SIG-M5 treated with dmso at 0.1 percent for 504 hours (cell line): ENCODE data around the gene OGFR.

Experiments
- DNase-seq: peaks from one replicate; lab custom pipeline; 2025; ENCODE audit not compliant: unreplicated experiment; lab: John Stamatoyannopoulos, UW

Gene OGFR

DNA sequence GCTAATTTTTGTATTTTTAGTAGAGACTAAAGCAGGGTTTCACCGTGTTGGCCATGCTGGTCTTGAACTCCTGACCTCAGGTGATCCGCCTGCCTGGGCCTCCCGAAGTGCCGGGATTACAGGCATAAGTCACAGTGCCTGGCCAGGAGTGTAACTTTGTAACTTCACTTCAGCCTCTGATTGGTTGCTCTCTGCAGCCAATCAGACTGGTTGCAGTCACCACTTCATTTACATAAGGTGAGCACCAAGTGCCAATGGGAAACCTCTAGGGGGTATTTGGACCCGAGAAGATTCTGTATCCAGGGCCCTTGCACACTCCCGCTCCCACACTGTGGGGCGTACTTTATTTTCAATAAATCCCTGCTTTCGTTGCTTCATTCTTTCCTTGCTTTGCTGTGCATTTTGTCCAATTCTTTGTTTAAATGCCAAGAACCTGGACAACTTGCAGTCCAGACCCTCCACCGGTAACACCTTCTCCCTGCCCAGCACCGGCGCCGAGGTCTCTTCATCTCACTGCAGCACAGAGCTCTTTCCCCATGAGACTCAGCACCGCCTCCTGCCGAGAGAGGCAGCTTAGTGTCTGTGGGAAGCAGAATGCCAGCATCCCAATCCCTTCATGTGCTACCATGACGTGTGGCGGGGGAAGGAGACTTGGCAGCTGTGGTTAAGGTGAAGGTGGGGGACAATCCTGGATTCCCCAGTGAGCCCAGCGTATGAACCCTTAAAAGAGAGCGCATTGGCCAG, 22.3 kb upstream of the OGFR start:
- DNase-seq = no peak

DNA sequence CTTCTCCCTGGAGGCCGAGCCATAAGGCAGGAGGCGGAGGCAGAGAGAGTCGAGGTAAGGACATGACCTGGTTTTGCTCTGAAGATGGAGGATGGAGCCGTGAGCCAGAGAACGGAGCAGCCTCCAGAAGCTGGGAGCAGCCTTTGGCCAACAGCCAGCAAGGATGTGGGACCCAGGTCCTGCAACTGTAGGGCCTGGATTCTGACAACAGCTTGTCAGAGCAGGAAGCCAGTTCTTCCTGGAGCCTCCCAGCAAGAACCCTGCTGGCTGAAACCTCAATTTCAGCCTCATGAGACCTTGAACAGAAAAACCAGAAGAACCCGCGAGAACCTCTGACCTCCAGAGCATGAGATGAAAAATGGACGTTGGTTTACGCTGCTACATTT, 21.7 kb upstream of the OGFR start:
- no peak for DNase-seq

DNA sequence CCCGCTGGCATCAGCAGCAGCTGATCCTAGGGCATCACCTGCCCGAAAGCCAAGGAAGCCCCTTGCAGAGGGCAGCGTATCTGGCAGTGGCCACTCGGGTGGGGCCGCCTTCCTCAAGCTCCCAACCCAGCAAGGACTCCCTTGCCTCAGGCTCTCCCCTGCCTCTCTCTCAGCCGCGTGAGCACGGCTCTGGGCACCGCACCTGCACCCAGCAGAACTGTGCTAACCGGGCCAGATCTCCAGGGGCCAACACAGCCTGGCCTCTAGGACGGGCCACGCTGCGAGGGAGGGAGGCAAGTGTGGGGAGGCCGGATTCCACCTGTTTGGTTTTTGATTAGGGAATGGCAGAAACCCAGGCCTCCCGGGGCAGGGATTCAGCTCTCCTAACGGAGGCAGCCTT, 20.1 kb upstream of the OGFR start:
- DNase-seq = no peak

- no peak for DNase-seq
Measured at GRCh38 chr20:62785393-62785792, 19.2 kb upstream of the OGFR start.

- no peak for DNase-seq
Measured at GRCh38 chr20:62786157-62786556, 18.5 kb upstream of the OGFR start.

- DNase-seq = no peak
Measured at GRCh38 chr20:62787321-62787720, 17.3 kb upstream of the OGFR start.

DNA sequence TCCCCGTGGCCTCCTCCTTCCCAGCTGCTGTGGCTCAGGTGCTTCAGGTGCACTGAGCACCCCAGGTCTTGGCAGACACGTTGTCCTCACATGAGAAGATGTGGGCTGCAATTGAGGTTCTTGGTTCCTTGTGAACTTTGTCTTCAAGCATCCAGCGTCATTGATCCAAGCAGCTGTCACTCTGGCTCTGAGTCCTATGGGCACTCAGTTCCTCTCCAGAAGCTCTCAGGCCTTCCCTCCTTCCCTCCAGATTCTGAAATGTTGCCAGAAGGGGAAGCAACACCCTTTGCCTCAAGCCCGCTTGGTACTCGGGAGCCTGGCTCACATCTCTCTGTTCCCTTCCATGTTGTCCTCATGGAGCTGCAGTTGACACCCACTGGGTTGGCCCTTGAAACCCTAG, 16.8 kb upstream of the OGFR start:
- DNase-seq = no peak

GRCh38 chr20:62788607-62789006, 16.0 kb upstream of the OGFR start:
- no peak for DNase-seq

DNA sequence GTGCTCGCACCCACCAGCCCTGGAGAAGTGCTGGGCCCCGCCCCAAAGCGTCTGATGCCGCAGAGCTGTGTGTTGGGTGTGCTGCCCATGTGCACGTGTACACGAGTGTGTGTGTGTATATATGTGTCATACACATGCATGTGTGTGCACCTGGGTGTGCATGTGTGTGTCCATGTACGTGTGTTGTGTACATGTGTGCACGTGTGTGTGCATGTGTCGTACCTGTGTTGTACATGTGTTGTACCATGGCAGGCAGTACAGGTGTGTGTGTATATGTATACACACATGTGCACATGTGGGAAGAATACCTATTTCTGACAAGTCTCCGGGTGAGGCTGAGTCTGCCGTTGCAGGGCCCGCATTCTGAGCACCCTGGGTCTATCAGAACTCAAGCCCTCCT, 14.6 kb upstream of the OGFR start:
- DNase-seq = no peak

DNA sequence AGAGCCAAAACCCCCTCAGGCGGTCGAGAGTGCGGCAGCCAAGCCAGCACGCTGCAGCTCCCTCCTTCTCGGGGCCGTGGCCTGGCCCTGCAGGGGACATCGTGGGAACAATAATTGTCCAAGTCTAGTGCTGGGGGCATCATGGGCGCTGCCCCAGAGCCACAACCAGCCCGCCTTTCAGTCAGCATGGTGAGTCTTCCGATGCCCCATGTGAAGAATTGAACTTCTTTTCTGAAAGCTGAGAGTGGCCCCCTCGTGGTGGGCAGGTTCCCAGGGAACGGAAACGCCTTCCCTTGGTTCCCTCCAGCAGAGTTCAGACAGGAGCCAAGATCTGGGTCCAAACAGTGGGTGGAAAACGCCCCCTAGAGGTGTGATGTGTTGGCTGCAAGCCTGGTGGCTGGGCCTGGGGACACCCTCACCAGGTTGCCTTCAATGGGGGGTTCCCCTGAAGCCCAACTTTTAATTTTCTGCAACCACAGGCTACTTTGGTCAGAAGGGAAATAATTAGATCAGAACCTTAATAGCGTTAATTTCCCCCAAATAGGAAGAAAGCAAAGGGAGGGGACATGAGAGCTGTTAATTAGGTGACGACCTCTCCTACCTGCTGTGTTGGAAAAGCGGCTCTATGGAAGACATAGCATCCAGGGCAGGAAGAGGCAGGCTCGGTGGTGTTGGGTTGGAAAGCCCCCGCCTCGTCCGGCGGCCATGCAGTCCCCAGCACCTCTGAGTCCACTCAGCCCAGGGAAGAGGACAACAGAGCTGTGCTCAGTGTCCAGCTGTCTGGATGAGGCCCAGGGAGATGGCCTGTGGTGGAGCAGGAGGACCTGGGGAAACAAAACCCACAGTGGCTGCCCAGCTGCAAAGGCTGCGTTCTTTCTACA, 13.1 kb upstream of the OGFR start:
- peak; percentile 96 for DNase-seq

- no peak for DNase-seq
Measured at GRCh38 chr20:62792182-62792939, 12.3 kb upstream of the OGFR start.

GRCh38 chr20:62792940-62793756, 11.5 kb upstream of the OGFR start:
- DNase-seq = no peak

DNA sequence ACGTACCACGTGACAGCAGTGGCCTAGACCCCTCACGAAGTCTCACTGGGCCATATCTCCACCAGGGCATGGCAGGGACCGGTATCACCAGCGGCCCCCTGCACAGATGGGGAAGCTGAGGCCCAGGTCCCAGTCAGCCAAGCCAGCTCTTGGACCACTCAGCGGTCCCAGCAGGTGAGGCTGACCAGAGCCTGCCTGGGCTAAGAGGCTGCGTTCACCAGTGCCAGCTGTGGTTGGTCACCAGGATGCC, 11.0 kb upstream of the OGFR start:
- no peak for DNase-seq

DNA sequence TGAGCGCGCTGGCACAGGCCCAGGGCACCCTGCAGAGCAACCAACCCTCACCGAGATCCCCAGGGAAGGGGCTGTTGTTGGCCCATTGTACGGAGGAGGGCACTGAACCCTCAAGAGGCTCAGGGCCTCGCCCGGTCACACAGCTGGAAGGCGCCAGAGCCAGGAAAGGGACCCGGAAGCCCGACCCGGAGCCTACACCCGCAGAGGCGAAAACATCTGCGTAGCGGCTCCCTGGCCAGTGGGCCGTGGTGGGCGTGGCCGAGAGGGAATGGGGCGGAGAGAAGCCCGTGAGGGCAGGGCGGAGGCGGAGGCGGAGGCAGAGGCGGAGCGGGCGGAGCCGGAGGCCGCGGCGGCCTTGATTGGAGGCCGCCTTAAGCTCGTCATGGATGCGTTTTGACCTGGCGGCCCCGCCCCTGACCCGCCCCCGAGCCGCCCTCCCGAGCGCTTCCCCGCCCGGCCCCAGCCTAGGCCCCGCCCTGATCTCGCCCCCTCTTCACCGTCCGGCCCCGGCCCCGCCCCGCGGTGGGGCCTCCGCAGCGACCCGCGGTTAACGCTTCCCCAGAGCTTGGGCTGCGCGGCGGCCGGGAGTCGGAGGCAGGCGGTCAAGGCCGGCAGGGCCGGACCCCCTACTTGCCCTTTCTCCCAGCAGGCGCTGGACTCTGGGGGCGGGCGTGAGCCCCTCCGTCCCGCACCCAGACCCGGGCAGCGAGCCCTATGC, 10.5 kb upstream of the OGFR start:
- DNase-seq = peak; percentile 95

DNA sequence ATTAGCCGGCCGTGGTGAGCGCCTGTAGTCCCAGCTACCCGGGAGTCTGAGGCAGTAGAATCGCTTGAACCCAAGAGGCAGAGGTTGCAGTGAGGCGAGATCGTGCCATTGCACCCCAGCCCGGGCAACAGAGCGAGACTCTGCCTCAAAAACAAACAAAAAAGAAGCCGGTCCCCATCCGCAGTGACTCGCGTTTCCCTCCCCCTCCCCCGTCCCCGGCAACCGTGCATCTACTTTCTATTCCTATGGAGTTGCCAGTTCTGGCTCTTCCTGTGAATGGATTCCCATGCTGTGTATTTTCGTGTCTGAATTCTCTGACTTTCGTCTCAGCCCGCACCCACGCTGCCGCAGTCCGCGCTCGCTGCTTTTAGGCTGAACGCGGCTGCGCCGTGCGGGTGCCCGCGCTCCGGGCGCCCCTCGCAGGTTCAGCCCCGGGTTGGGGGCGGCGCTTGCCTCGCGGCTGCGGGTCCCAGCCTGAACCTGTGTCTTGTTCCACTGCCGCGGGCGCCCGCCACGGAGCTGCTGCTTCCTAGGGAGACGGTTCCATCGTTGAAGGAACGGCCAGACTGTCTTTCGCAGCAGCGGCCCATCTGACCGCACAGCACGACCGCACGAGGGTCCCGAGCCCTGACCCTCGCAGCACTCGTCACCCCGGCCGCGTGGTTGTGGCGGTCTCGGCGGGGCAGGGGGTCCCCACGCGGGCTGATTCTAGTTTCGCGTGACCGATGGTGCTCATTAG, 9.4 kb upstream of the OGFR start:
- DNase-seq = peak; percentile 52

GRCh38 chr20:62796699-62797491, 7.7 kb upstream of the OGFR start:
- no peak for DNase-seq

DNA sequence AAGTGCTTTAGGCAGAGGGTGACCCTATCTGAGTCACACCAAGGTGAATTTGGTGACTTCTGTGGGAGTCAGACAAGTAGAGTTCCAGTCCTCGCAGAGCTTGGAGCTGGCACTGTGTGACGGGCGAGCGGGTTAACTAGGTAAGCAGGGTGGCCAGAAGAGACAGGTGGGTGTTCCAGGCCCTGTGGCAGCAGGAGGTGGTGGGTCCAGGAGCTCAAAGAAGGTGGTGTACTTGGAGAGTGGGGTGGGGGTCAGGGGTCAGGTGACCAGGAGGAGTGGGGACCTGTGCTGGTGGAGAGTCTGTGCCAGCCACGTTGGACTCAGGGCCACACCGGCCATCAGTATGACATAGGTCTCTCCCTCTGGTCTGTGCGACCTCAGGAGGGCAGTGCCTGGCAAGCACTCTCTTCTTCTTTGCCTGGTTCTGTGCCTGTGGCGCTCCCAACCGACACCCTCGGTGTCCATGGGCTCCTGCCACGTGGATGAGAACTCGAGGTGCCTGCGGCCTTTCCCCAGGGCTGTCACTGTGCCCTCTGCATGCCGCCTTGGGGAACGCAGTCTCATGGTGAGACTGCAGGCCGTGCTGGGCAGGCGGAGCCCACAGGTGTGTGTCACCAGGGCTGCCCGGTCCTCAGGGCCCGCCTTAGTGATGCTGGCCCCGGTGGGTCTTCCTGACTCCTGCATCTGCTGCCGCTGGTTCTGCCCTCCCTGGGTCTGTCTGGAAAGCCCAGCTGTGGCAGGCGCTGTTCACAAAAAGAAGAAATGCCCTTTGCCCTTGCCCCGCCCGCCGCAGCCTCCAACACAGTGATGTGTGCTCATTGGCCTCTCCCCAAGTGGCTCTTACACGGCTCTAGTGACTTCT, 6.7 kb upstream of the OGFR start:
- no peak for DNase-seq

GRCh38 chr20:62799036-62799435, 5.6 kb upstream of the OGFR start:
- DNase-seq = no peak
